IMR-90 (cell line): ENCODE measurements around the gene PRDM10. TPM values are rescaled to one million over a fixed set of nuclear protein-coding genes. Genes with fewer than 3 reads are reported as not detected.

ENCODE experiments used
- ATAC-seq: fragments of 200-7000 bp; cut with Tn5 transposase; 2 replicates; pipeline ENCODE4 v1.9.1; 2020; ENCODE audit warnings: low read depth, mild to moderate bottlenecking, moderate library complexity
- BruUV-seq: library from RNA; stranded (reverse); fragments of 400-500 nt; replicated peaks from 2 replicates; lab custom pipeline; 2021; lab: Mats Ljungman, UMichigan
- CTCF ChIA-PET: fragments of 300-600 bp; formaldehyde crosslinking; extraction: SDS; loops from one replicate; lab custom pipeline; 2021; ENCODE audit warnings: antibody characterized with exemption; lab: Yijun Ruan, JAX
- POLR2A ChIA-PET: fragments of 300-600 bp; sonication (Branson Sonifier 250); formaldehyde crosslinking; loops from one replicate; lab custom pipeline; 2022; ENCODE audit warnings: antibody characterized with exemption; ENCODE audit not compliant: unreplicated experiment; lab: Charles Lee
- DNase-seq: peaks from one replicate; pipeline ENCODE4 v3.0.0; 2013
- H2AFZ ChIP-seq: replicated peaks from 2 replicates; pipeline ENCODE3; 2013; ENCODE audit warnings: low read length, mild to moderate bottlenecking; ENCODE audit not compliant: poor library complexity
- H2AK5ac ChIP-seq: 2 replicates; pipeline ENCODE4 v1.6.1; 2013; ENCODE audit warnings: low read depth, low read length, inconsistent platforms
- H2AK9ac ChIP-seq: replicated peaks from 2 replicates; pipeline ENCODE3; 2013; ENCODE audit warnings: mild to moderate bottlenecking, low read depth, low read length, moderate library complexity; ENCODE audit not compliant: poor library complexity
- H2BK120ac ChIP-seq: 2 replicates; pipeline ENCODE4 v1.6.1; 2013; ENCODE audit warnings: low read depth, low read length, inconsistent platforms
- H2BK15ac ChIP-seq: 3 replicates; pipeline ENCODE4 v1.6.1; 2013; ENCODE audit warnings: low read depth, low read length, inconsistent platforms
- H2BK20ac ChIP-seq: 2 replicates; pipeline ENCODE4 v1.6.1; 2013; ENCODE audit warnings: low read depth, mild to moderate bottlenecking, inconsistent platforms, low read length, moderate library complexity
- H2BK5ac ChIP-seq: 2 replicates; pipeline ENCODE4 v1.6.1; 2013; ENCODE audit warnings: mild to moderate bottlenecking, low read depth, low read length, inconsistent platforms; ENCODE audit not compliant: poor library complexity, severe bottlenecking
- H3K14ac ChIP-seq: replicated peaks from 2 replicates; pipeline ENCODE4 v1.6.1; 2013; ENCODE audit warnings: low read depth, low read length, inconsistent platforms
- H3K18ac ChIP-seq: 2 replicates; pipeline ENCODE4 v1.6.1; 2013; ENCODE audit warnings: low read depth, low read length, control low read depth
- H3K23ac ChIP-seq: 2 replicates; pipeline ENCODE4 v1.6.1; 2013; ENCODE audit warnings: low read depth, low read length, inconsistent platforms
- H3K27ac ChIP-seq: 2 replicates; pipeline ENCODE4 v1.5.1; 2013; ENCODE audit warnings: mild to moderate bottlenecking, control low read depth, low read length; ENCODE audit not compliant: insufficient read depth
- H3K27me3 ChIP-seq: 2 replicates; pipeline ENCODE4 v1.6.1; 2013; ENCODE audit warnings: low read length; ENCODE audit not compliant: control insufficient read depth, insufficient read depth
- H3K36me3 ChIP-seq: 2 replicates; pipeline ENCODE4 v1.6.1; 2013; ENCODE audit warnings: low read length, mixed read lengths; ENCODE audit not compliant: control insufficient read depth, insufficient read depth
- H3K4ac ChIP-seq: 2 replicates; pipeline ENCODE4 v1.6.1; 2013; ENCODE audit warnings: low read depth, low read length, inconsistent platforms
- H3K4me1 ChIP-seq: 2 replicates; pipeline ENCODE4 v1.6.1; 2013; ENCODE audit warnings: low read length, mixed read lengths; ENCODE audit not compliant: control insufficient read depth, insufficient read depth
- H3K4me2 ChIP-seq: 2 replicates; pipeline ENCODE4 v1.6.1; 2013; ENCODE audit warnings: low read depth, mild to moderate bottlenecking, control low read depth, low read length, moderate library complexity
- H3K4me3 ChIP-seq: 2 replicates; pipeline ENCODE4 v1.5.1; 2013; ENCODE audit warnings: low read depth, mild to moderate bottlenecking, control low read depth, low read length, moderate library complexity; ENCODE audit not compliant: insufficient read depth
- H3K56ac ChIP-seq: 2 replicates; pipeline ENCODE4 v1.6.1; 2013; ENCODE audit warnings: low read length, inconsistent platforms; ENCODE audit not compliant: insufficient read depth; ENCODE audit errors: extremely low read depth
- H3K79me1 ChIP-seq, 2 experiments: 2 replicates each; pipeline ENCODE4 v1.6.1; 2013; ENCODE audit warnings: low read length in 2 of 2, inconsistent platforms in 1 of 2, low read depth in 1 of 2
- H3K9ac ChIP-seq: 2 replicates; pipeline ENCODE4 v1.6.1; 2013; ENCODE audit warnings: low read depth, low read length, control low read depth
- H3K9me1 ChIP-seq: 2 replicates; pipeline ENCODE4 v1.6.1; 2013; ENCODE audit warnings: low read length, inconsistent platforms; ENCODE audit not compliant: insufficient read depth
- H3K9me3 ChIP-seq: 2 replicates; pipeline ENCODE4 v1.6.1; 2013; ENCODE audit warnings: low read length; ENCODE audit not compliant: control insufficient read depth, insufficient read depth
- H4K20me1 ChIP-seq: 2 replicates; pipeline ENCODE4 v1.6.1; 2013; ENCODE audit warnings: low read length, inconsistent platforms; ENCODE audit not compliant: insufficient read depth
- H4K5ac ChIP-seq: 2 replicates; pipeline ENCODE4 v1.6.1; 2013; ENCODE audit warnings: mild to moderate bottlenecking, low read depth, low read length, control low read depth
- H4K8ac ChIP-seq, 2 experiments: 2 replicates each; pipeline ENCODE4 v1.6.1; 2013; ENCODE audit warnings: low read depth in 2 of 2, low read length in 2 of 2, control low read depth in 1 of 2, inconsistent platforms in 1 of 2
- H4K91ac ChIP-seq: 2 replicates; pipeline ENCODE4 v1.6.1; 2013; ENCODE audit warnings: low read depth, low read length, inconsistent platforms; ENCODE audit not compliant: insufficient read depth
- CEBPB ChIP-seq: IDR thresholded peaks from 2 replicates; pipeline ENCODE4 v1.6.1; 2012; ENCODE audit warnings: low read depth, low read length, improper control_type of control experiment
- MXI1 ChIP-seq: IDR thresholded peaks from 2 replicates; pipeline ENCODE4 v1.6.1; 2012; ENCODE audit warnings: low read depth, mild to moderate bottlenecking, low read length, moderate library complexity, borderline replicate concordance
- RCOR1 ChIP-seq: IDR thresholded peaks from 2 replicates; pipeline ENCODE4 v1.6.1; 2012; ENCODE audit warnings: mild to moderate bottlenecking, low read length, improper control_type of control experiment; ENCODE audit not compliant: insufficient replicate concordance
- WGBS, 2 experiments: methylation state at CpG; one replicate each; pipeline versions ENCODE4 v1.1.5 to v1.1.7; 2013; ENCODE audit warnings: missing lambda C conversion rate in 2 of 2; ENCODE audit not compliant: insufficient read length in 1 of 2; ENCODE audit errors: extremely low coverage in 2 of 2; 5-methylcytosine and 5-hydroxymethylcytosine counted together
- dilution Hi-C: fragments of 300-500 bp; cut with HindIII; formaldehyde crosslinking; loops from one replicate; pipeline ENCODE4 v1.14.3; 2018; ENCODE audit warnings: low sequenced_read_pairs; ENCODE audit not compliant: unreplicated experiment
- in situ Hi-C: fragments of 300-500 bp; cut with MboI; formaldehyde crosslinking; loops from 3 replicates; pipeline ENCODE4 v1.14.3; 2019; ENCODE audit warnings: low sequenced_read_pairs, inconsistent platforms, mixed read lengths
- intact Hi-C: fragments of 100-400 bp; cut with micrococcal nuclease; formaldehyde crosslinking; loops from 2 replicates; pipeline ENCODE4 v1.10.0; 2022
- polyA plus RNA-seq, 3 experiments: library from polyadenylated mRNA; depleted of rRNA; stranded (reverse); fragments of >200 nt; gene quantifications; 2 replicates each; pipeline ENCODE4 v1.2.3, GENCODE V29; 2012; ENCODE audit warnings: low replicate concordance in 1 of 3
- total RNA-seq: library from RNA; depleted of rRNA; stranded (reverse); fragments of >200 nt; gene quantifications from 2 replicates; pipeline ENCODE4 v1.2.3, GENCODE V29; 2012
- TF ChIP-seq, protein P1 (sequence below): fragments of 150-350 bp; IDR thresholded peaks from 2 replicates; pipeline ENCODE4 v1.6.1; 2017; ENCODE audit warnings: mild to moderate bottlenecking, antibody characterized with exemption, low read length, low read depth

Gene PRDM10
- total and polyA plus RNA-seq, 2 of the 4 experiments (the other 2 are of a cell fraction): 3.1 to 6.5 TPM

DNA sequence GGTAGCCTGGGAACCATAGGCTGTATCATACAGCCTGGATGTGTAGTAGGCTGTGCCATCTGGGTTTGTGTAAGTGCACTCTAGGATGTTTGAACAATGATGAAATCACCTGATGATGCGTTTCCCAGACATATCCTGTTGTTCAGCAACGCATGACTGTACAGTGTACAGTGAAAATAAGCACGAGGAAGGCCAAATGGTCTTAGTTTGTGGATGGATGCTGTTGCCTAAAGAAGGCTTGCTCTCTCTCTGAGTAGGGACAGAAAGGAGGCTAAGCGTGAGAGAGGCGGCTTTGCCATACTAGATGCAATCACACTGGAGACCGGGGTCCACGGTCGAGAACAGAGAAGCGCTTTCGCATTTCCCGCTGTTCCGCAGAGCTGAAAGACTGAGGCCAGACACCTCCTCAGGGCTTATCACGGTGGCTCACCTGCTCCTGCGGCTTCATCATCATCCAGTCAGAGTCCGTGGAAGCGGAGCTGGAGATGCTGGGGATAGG, 39.5 kb upstream of the PRDM10 start (continued):
- TF ChIP-seq RCOR1: no peak

- no peaks in the 10 kb centered on the region for H3K36me3 ChIP-seq
These were observed 37.8 kb upstream of the PRDM10 start for GRCh38 chr11:130040281-130040940.

More at GRCh38 chr11:130040281-130040940, 37.8 kb upstream of the PRDM10 start:
- no peak overlapping the region for H2BK120ac ChIP-seq
- TF ChIP-seq CEBPB (no peak), MXI1 (no peak)
- TF ChIP-seq, protein P1, sequence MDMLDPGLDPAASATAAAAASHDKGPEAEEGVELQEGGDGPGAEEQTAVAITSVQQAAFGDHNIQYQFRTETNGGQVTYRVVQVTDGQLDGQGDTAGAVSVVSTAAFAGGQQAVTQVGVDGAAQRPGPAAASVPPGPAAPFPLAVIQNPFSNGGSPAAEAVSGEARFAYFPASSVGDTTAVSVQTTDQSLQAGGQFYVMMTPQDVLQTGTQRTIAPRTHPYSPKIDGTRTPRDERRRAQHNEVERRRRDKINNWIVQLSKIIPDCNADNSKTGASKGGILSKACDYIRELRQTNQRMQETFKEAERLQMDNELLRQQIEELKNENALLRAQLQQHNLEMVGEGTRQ: no peak
- H3K23ac ChIP-seq: no peak overlapping the region
- no peak overlapping the region for H2AK9ac ChIP-seq
- intact Hi-C loops (no loop called here), dilution Hi-C loops (no loop called here), in situ Hi-C loops (no loop called here)
- H3K4me3 ChIP-seq: no peak overlapping the region
- POLR2A ChIA-PET: no interaction called here
- H3K9ac ChIP-seq: no peak overlapping the region
- H3K27me3 ChIP-seq: no peaks in the 10 kb centered on the region
- H2AK5ac ChIP-seq: no peak overlapping the region; the same call in 1 of the 2 replicates
- no peak for ATAC-seq
- no peaks in the 10 kb centered on the region for H3K79me1 ChIP-seq
- CTCF ChIA-PET: no interaction called here
- no peak overlapping the region for H3K18ac ChIP-seq
- no peak overlapping the region for H3K4me2 ChIP-seq
- H2BK20ac ChIP-seq: no peak overlapping the region
- H4K8ac ChIP-seq: no peak overlapping the region
- no peak overlapping the region for H4K5ac ChIP-seq
- no peaks in the 10 kb centered on the region for H3K9me1 ChIP-seq
- H2BK15ac ChIP-seq: no peak overlapping the region
- H3K4me1 ChIP-seq: peaks cover 3% of the 10 kb centered on the region
- H2BK5ac ChIP-seq: no peak overlapping the region
- no peak for DNase-seq
- H3K56ac ChIP-seq: no peak overlapping the region
- WGBS, 2 experiments: 83% methylated on average over 38 of the region's 49 CpGs; no CpG with 5 or more reads in 1 of the 2 experiments
- H4K20me1 ChIP-seq: no peaks in the 10 kb centered on the region
- no peak overlapping the region for H3K4ac ChIP-seq
- no peak overlapping the region for H2AFZ ChIP-seq
- H4K91ac ChIP-seq: no peak overlapping the region
- no peak overlapping the region for H3K27ac ChIP-seq
- BruUV-seq: no TSS peak
- H3K9me3 ChIP-seq: no peaks in the 10 kb centered on the region
- H3K14ac ChIP-seq: no peak overlapping the region
